Purkinje cell (primary cell): ENCODE measurements around the gene GRK4. TPM values are rescaled to one million over a fixed set of nuclear protein-coding genes. Genes with fewer than 3 reads are reported as not detected.

Source experiments
- polyA plus RNA-seq: library from polyadenylated mRNA; unstranded; fragments of >200 nt; fragmentation: Nextera tagmentation; gene quantifications from 2 replicates; pipeline ENCODE4 v1.2.1, GENCODE V29; 2014

The GRK4 gene
- 11.9 and 15.6 TPM in 2 replicates for polyA plus RNA-seq

DNA sequence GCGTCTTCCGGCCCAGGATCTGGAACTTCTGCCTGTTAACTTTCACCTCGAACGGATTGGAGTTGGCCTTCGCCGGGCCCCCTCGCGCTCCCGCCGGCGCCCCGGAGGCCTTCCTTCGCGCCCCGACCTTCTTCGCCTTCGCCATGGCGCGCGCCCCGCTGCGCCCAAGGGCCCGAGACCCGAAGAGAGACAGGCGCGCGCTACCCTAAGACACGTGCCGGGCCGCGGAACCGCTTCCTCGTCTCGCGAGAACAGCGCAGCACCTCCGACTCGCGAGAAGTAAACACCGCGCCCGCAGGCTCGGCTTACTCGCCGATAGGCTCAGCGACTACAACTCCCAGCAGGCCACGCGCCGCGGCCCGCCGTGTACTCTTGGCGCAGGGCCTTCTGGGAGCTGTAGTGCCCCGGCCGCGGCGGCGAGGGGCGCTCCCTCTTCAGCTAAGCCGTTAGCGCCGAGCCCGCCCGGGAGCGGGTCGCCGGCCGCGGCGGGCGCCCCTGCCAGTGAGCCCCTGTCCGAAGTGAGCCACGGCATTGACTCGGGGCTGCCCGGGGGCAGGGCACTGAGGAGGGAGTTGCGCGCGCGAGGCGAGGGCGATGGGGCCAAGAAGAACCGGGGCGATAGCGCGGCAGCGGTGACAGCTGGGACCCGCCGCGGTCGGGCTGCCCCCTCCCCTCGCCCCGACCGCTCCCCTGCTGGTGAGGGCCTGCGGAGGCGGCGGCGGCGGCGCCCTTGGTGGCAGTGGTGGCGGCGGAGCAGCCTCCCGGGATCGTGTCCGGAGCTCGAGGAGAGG is at the start of gene GRK4, which contains the start of gene NOP14:
GRK4 (plus strand) TSS at position 397 of the 791 bp plus-strand sequence. CDS start 500 bp downstream, outside the sequence.
NOP14 (minus strand) TSS at position 232 of the 791 bp plus-strand sequence; CDS start at position 145, 87 bp downstream.

DNA sequence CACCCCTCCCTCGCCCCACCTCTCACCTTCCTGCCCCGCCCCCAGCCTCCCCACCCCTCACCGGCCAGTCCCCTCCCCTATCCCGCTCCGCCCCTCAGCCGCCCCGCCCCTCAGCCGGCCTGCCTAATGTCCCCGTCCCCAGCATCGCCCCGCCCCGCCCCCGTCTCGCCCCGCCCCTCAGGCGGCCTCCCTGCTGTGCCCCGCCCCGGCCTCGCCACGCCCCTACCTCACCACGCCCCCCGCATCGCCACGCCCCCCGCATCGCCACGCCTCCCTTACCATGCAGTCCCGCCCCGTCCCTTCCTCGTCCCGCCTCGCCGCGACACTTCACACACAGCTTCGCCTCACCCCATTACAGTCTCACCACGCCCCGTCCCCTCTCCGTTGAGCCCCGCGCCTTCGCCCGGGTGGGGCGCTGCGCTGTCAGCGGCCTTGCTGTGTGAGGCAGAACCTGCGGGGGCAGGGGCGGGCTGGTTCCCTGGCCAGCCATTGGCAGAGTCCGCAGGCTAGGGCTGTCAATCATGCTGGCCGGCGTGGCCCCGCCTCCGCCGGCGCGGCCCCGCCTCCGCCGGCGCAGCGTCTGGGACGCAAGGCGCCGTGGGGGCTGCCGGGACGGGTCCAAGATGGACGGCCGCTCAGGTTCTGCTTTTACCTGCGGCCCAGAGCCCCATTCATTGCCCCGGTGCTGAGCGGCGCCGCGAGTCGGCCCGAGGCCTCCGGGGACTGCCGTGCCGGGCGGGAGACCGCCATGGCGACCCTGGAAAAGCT is 110.9 kb downstream of the GRK4 start, which contains the start of the genes HTT and HTT-AS:
HTT (plus strand) TSS at position 604 of the 768 bp plus-strand sequence; CDS start at position 749, 145 bp downstream.
HTT-AS (minus strand) TSS at position 461 of the 768 bp plus-strand sequence.

Other genes starting within 250 kb of the GRK4 start
- not detected in 2 replicates for gene TNIP2, start 207.2 kb upstream of the GRK4 start, polyA plus RNA-seq
- gene SH3BP2, start 170.5 kb upstream of the GRK4 start, polyA plus RNA-seq = 0.16 and 0.32 TPM in 2 replicates
- 202 and 266 TPM in 2 replicates for gene ADD1, start 119.7 kb upstream of the GRK4 start, polyA plus RNA-seq
- 1.6 and 2.3 TPM in 2 replicates for gene NOP14, start 165 bp upstream of the GRK4 start, polyA plus RNA-seq
- not detected in 2 replicates for gene HTT-AS, start 111.0 kb downstream of the GRK4 start, polyA plus RNA-seq
- 0.80 and 5.4 TPM in 2 replicates for gene HTT, start 111.1 kb downstream of the GRK4 start, polyA plus RNA-seq